ENCODE results near the gene NIF3L1.
A peak's percentile ranks its signal among the peaks of the same experiment; 100 is the strongest.

Gene NIF3L1

DNA sequence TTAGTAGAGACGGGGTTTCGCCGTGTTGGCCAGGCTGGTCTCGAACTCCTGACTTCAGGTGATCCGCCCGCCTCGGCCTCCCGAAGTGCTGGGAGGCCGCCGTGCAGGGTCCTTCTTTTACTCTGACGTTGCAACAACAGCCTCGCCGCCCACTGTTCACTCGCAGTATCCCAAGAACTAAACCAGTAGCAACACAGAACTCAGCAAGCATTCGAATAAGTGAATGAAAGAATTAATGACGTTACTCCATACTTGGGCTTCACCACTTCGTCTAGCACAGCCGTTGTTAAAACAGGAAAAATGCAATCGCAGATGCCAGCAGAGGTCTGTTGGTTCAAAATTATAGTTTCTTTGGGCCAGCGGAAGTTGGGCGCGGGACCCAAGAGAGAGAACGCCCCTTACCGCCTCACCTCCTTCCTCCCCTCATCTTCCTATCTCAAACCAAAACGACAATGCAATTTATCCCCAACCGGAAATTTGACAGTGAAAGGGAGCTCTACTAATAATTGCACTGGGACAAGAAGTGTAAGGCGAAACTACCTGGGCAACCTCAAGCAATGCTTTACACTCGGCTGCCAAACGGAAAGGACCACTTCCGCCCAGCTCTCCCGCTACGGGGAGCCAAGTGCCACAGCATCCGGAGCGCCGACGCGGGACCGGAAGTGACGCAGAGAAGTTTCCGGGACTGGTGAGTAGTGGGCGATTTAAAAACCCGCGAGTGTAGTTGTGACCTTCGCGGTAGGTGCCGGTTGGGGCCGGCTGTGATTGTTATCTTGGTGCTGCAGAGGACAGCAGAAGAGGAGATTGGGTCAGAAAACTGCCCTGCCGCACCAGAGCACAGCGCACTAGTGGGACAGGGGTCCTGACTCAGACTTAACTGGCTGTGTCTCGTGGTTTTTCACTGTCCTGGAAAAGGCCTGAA is at the start of gene NIF3L1, which contains the start of gene PPIL3:
Gene NIF3L1 (plus strand): TSS at position 668 of the 922 bp plus-strand sequence. CDS start 2,573 bp downstream, outside the sequence.
Gene PPIL3 (minus strand): TSS at position 374 of the 922 bp plus-strand sequence. CDS start 1,462 bp downstream, outside the sequence.
- DNase-seq = peak; percentile 93

GRCh38 chr2:200839513-200839912 is 49.7 kb upstream of the NIF3L1 start:
- no peak for DNase-seq

DNA sequence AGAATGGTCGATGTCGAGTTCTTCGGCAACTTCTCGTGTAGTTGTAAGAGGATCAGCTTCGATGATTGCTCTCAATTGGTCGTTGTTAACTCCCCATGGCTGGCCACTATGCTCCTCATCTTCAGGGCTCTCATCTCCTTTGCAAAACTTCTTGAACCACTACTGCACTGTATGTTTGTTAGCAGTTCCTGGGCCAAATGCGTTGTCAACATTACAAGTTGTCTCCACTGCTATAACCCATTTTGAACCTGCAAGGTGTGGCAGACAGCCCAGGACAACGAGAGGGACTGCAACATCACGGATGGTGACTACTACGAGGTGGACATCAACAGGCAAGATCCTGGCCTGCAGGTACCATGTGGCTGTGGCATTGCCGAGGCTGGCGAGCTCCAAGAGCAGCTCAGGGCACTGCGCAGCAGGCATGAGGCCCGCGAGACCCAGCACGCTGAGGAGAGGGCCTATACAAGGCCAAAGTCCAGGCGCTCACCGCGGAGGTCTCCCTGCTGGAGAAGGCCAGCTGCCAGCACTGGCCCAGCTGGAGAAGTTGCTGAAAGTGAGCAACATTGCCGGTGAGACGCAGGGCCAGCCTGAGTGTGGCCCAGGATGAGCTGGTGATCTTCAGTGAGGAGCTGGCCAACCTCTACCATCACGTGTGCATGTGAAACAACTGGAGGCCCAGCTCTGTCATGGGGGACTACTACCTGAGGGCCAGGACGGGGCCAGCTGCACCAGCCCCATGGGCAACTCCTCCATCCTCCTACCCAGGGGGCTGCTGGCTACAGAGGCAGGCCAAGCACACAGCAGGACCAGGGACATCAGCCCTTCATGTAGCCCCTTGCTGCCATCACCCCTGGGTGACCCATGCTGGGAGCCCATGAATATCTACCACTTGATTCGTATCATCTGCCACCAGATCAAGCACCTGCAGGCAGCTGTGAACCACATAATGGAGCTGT is 44.9 kb upstream of the NIF3L1 start:
- no peak for DNase-seq

GRCh38 chr2:200845194-200845593 is 44.0 kb upstream of the NIF3L1 start:
- no peak for DNase-seq

GRCh38 chr2:200845669-200846325 is 43.4 kb upstream of the NIF3L1 start:
- no peak for DNase-seq

DNA sequence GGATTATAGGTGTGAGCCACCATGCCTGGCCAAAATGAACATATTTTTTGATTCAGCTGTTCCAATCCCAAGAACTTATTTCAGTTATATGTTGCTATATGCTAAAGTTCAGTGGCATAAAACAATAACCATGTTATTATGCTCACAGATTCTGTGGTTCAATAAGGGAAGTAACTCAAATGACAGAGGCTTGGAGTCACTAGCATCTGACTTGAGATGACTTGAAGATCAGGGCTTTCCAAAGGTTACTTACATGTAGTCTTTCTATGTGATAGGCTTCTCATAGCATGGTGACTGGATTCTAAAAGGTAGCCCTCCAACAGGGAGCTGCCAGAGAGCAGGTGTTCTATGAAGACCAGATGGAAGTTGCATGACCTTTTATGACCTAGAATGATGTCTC is 41.9 kb upstream of the NIF3L1 start:
- no peak for DNase-seq

GRCh38 chr2:200847939-200848338 is 41.2 kb upstream of the NIF3L1 start:
- DNase-seq = no peak

- no peak for DNase-seq
Measured at GRCh38 chr2:200850512-200851256, 38.5 kb upstream of the NIF3L1 start.

- DNase-seq = no peak
Measured at GRCh38 chr2:200851398-200852248, 37.5 kb upstream of the NIF3L1 start.

DNA sequence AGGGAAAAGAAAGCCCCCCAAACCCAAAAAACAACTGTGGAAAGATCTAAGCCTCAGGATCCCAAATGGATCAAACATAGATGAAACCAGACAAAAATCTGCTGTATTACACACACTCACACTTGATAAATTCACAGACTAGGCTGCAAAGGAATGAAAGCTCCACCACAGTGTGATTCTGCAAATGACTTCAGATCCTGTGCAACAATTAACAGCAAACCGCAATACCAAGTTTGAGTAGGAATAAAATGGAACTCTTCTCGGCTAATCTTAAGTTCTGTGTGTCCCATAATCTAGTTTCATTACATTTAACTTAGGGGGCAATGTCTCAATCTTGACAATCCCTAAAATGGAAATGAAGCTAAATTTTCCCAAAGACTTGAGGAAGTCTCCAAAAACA is 36.6 kb upstream of the NIF3L1 start:
- no peak for DNase-seq

GRCh38 chr2:200856806-200857205 is 32.4 kb upstream of the NIF3L1 start:
- no peak for DNase-seq

DNA sequence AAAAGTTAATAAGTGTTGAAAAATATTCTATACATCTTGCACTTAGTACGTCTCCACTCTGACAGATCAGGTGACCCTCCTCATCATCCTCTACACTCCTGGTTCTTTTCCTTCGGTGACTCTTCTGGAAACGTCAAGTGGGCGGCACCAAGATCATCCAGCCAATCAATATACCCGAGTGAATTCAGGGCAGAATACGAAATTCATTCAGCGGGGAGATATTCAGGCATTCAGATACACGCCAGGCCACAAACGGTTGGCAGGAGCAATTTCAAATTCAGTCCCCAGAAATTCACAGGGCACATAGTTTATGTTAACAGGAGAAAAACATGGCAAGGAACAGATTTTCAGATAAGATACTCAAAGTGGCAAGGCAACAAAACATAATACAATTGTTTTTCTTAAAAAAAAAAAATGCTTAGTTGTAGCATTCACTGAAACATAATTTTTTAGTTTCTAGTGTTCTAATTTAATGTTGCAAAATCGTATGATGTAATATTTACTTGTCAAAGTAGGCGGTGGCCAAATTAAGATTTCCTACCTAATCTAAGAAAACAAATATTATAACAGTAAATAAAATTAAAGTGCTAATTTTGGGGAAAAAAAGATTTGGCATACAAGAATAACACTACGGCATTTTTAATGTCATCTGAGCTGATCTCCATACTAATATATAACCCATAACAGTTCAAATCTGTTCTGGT is 28.9 kb upstream of the NIF3L1 start:
- no peak for DNase-seq

DNA sequence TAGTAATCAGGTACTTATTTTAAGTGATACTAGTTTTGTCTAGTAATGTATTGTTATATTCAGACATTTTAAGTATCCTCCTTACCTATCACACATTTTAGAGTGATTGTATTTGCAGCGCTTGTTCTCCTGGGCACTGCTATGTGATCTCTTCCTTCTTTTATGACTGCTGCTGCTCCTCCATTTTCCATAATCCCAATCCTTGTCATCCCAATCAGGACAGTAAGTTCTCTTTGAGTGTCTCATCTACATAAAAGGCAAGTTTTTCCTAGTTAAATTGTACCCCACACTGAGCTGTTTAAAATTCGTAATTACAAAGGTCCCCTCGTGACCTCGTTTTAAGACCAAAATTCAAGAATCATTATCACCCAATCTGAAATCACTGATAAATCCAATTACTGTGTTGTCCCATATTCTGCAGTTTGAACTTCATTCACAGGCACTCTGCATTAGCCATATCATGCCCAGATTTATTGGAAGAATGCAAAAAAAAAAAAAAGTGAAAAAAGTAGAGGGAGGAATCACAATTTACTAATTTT is 27.5 kb upstream of the NIF3L1 start:
- no peak for DNase-seq

DNA sequence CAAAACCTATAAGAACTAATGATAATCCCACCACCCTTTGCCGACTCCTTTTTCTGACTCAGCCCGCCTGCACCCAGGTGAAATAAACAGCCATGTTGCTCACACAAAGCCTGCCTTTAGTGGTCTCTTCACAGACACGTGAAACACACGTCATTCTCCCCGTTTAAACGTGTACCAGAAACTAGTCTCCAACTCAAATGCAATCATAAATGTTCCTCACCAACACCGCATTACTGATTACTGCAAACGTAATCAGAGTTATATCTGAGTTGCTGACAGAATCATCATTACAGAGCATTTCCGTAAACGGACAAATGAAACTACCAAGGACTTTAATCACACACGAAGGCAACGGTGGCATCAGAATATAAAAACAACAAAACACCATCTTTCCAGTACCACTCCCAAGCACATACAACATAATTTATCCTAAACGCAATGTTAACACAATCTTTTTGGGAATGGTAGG is 26.6 kb upstream of the NIF3L1 start:
- peak; percentile 8 for DNase-seq

GRCh38 chr2:200863782-200864175 is 25.4 kb upstream of the NIF3L1 start:
- no peak for DNase-seq

GRCh38 chr2:200864176-200865034 is 24.8 kb upstream of the NIF3L1 start, which contains the start of gene CLK1:
CLK1 (minus strand) TSS chr2:200864658; CDS start chr2:200861862, 2,796 bp downstream.
- peak; percentile 79 for DNase-seq

DNA sequence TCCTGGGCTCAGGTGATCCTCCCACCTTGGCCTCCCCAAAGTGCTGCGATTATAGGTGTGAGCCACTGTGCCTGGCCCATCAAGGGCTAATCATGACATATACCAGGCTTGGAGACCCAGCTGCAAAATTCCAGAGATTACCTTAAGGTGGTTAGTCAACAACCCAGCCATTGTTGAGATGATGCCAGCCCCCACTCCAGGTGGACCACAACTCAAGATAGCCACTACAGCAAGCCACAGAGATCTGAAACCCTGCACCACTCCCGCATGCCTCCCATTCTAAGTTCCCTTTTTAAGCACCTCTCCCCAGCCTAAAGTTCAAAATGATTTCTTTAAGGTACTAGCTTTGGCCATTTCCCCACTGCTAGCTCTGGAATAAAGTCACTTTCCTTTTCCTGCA is 20.2 kb upstream of the NIF3L1 start:
- no peak for DNase-seq

- no peak for DNase-seq
Measured at GRCh38 chr2:200871151-200871550, 18.0 kb upstream of the NIF3L1 start.

- DNase-seq = no peak
Measured at GRCh38 chr2:200873560-200873959, 15.6 kb upstream of the NIF3L1 start.

Data from NCI-H1105 treated with DMSO at 0.1 percent for 48 hours (cell line).